Measurements from ENCODE around the gene CLIC6. TPM values are rescaled to one million over a fixed set of nuclear protein-coding genes. Genes with fewer than 3 reads are reported as not detected.

CLIC6 gene
- polyA plus RNA-seq, 1 experiment = not detected

- TF ChIP-seq, protein P1, sequence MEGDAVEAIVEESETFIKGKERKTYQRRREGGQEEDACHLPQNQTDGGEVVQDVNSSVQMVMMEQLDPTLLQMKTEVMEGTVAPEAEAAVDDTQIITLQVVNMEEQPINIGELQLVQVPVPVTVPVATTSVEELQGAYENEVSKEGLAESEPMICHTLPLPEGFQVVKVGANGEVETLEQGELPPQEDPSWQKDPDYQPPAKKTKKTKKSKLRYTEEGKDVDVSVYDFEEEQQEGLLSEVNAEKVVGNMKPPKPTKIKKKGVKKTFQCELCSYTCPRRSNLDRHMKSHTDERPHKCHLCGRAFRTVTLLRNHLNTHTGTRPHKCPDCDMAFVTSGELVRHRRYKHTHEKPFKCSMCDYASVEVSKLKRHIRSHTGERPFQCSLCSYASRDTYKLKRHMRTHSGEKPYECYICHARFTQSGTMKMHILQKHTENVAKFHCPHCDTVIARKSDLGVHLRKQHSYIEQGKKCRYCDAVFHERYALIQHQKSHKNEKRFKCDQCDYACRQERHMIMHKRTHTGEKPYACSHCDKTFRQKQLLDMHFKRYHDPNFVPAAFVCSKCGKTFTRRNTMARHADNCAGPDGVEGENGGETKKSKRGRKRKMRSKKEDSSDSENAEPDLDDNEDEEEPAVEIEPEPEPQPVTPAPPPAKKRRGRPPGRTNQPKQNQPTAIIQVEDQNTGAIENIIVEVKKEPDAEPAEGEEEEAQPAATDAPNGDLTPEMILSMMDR (IDR thresholded peaks at IDR 0.05; ENCODE audit: low read depth, low read length) = no peak
- H3K27me3 ChIP-seq (ENCODE audit: control insufficient read depth, insufficient read depth, low read length) = no peaks in the 10 kb centered on the region
- H3K9me3 ChIP-seq (ENCODE audit: control insufficient read depth, insufficient read depth, low read length) = peaks cover 3% of the 10 kb centered on the region; the same call in 1 of the 2 replicates
- POLR2A ChIA-PET = no interaction called here
- CTCF ChIA-PET = interaction anchor here (0.5 kb wide), 1 partner anchor 1984 kb away, joined by 4 read pairs; no protein-coding TSS in a partner anchor
- no peak for DNase-seq (ENCODE audit: low read depth, low spot score)
- H3K4me3 ChIP-seq (ENCODE audit: low read depth, low read length) = no peak overlapping the region
- H3K27ac ChIP-seq (ENCODE audit: low read depth, low read length) = no peak overlapping the region
These were observed 17.8 kb upstream of the CLIC6 start for GRCh38 chr21:34650861-34651431.

GRCh38 chr21:34651642-34652041 lies 17.2 kb upstream of the CLIC6 start:
- no peak for DNase-seq (ENCODE audit: low read depth, low spot score)
- CTCF ChIA-PET = no interaction called here
- POLR2A ChIA-PET = no interaction called here
- TF ChIP-seq, protein P1 (IDR thresholded peaks at IDR 0.05; ENCODE audit: low read depth, low read length) = no peak
- H3K4me3 ChIP-seq (ENCODE audit: low read depth, low read length) = no peak overlapping the region
- H3K27me3 ChIP-seq (ENCODE audit: control insufficient read depth, insufficient read depth, low read length) = no peaks in the 10 kb centered on the region
- no peak overlapping the region for H3K27ac ChIP-seq (ENCODE audit: low read depth, low read length)
- H3K9me3 ChIP-seq (ENCODE audit: control insufficient read depth, insufficient read depth, low read length) = peaks cover 3% of the 10 kb centered on the region; the same call in 1 of the 2 replicates

GRCh38 chr21:34653522-34653921 lies 15.3 kb upstream of the CLIC6 start:
- POLR2A ChIA-PET = no interaction called here
- DNase-seq (ENCODE audit: low read depth, low spot score) = no peak
- CTCF ChIA-PET = no interaction called here

GRCh38 chr21:34661848-34662247 lies 6.9 kb upstream of the CLIC6 start:
- Histone ChIP-seq H3K27me3 (ENCODE audit: control insufficient read depth, insufficient read depth, low read length) (peaks cover 49% of the 10 kb centered on the region), H3K4me3 (ENCODE audit: low read depth, low read length) (no peak overlapping the region), H3K9me3 (ENCODE audit: control insufficient read depth, insufficient read depth, low read length) (peaks cover 5% of the 10 kb centered on the region; the same call in 1 of the 2 replicates), H3K27ac (ENCODE audit: low read depth, low read length) (no peak overlapping the region)
- no peak for DNase-seq (ENCODE audit: low read depth, low spot score)
- ChIA-PET POLR2A (no interaction called here), CTCF (no interaction called here)
- TF ChIP-seq, protein P1 (IDR thresholded peaks at IDR 0.05; ENCODE audit: low read depth, low read length) = no peak

More at GRCh38 chr21:34653522-34653921, 15.3 kb upstream of the CLIC6 start:
- Histone ChIP-seq H3K27me3 (ENCODE audit: control insufficient read depth, insufficient read depth, low read length) (peaks cover 16% of the 10 kb centered on the region), H3K4me3 (ENCODE audit: low read depth, low read length) (no peak overlapping the region), H3K27ac (ENCODE audit: low read depth, low read length) (no peak overlapping the region), H3K9me3 (ENCODE audit: control insufficient read depth, insufficient read depth, low read length) (peaks cover 3% of the 10 kb centered on the region; the same call in 1 of the 2 replicates)
- TF ChIP-seq, protein P1 (IDR thresholded peaks at IDR 0.05; ENCODE audit: low read depth, low read length) = no peak

DNA sequence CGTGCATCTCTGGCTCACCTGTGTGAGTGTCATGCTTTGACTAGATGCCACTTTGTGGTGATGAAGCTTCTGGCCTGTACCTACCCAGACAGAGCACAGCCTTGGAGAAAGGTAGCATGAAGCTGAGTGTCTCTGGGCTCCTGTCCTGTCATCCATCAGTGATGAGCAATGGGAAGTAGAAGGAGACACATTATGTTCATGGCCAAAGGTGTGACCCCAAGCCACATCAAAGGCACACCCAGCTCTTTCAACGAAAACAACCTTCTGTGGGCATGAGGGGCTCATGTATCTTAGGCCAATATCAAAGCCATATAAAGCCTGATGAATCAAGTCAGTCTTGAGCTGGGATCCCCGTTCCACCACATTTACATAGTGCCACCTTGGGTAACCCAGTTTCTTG lies 1.0 kb upstream of the CLIC6 start:
- TF ChIP-seq, protein P1 (IDR thresholded peaks at IDR 0.05; ENCODE audit: low read depth, low read length) = no peak
- DNase-seq (ENCODE audit: low read depth, low spot score) = no peak
- H3K9me3 ChIP-seq (ENCODE audit: control insufficient read depth, insufficient read depth, low read length) = peaks cover 3% of the 10 kb centered on the region; the same call in 1 of the 2 replicates
- ChIA-PET CTCF (interaction anchor here (1.3 kb wide), 1 partner anchor 25 kb away, joined by 4 read pairs; no protein-coding TSS in a partner anchor), POLR2A (no interaction called here)
- peaks cover 71% of the 10 kb centered on the region for H3K27me3 ChIP-seq (ENCODE audit: control insufficient read depth, insufficient read depth, low read length)
- no peak overlapping the region for H3K4me3 ChIP-seq (ENCODE audit: low read depth, low read length)
- H3K27ac ChIP-seq (ENCODE audit: low read depth, low read length) = no peak overlapping the region

Data from AG04450 (cell line).